GM18861 (cell line): ENCODE data around the gene CARS1.

ENCODE experiments used
- ATAC-seq: cut with Tn5 transposase; IDR thresholded peaks from one replicate; pipeline ENCODE4 v1.9.1; 2021; ENCODE audit not compliant: unreplicated experiment

CARS1 gene

GRCh38 chr11:2994336-2994730, 62.9 kb downstream of the CARS1 start:
- no peak for ATAC-seq

- no peak for ATAC-seq
Observed at GRCh38 chr11:2992997-2993325, 64.3 kb downstream of the CARS1 start.

GRCh38 chr11:2992234-2992996, 64.8 kb downstream of the CARS1 start, which contains the start of gene NAP1L4:
Gene NAP1L4, minus strand, starts transcription at chr11:2992329. Its CDS starts 13,109 bp downstream, at chr11:2979220.
- peak; percentile 83 for ATAC-seq

GRCh38 chr11:2991452-2992233, 65.6 kb downstream of the CARS1 start:
- ATAC-seq: peak; percentile 9

- no peak for ATAC-seq
Observed at GRCh38 chr11:2990617-2991451, 66.4 kb downstream of the CARS1 start.

GRCh38 chr11:2989551-2989950, 67.7 kb downstream of the CARS1 start:
- no peak for ATAC-seq

- ATAC-seq: no peak
Observed at GRCh38 chr11:2989006-2989405, 68.2 kb downstream of the CARS1 start.

- no peak for ATAC-seq
Observed at GRCh38 chr11:2987881-2988861, 69.1 kb downstream of the CARS1 start.

GRCh38 chr11:2983908-2984307, 73.3 kb downstream of the CARS1 start:
- no peak for ATAC-seq

GRCh38 chr11:2982214-2982613, 75.0 kb downstream of the CARS1 start:
- ATAC-seq: no peak

GRCh38 chr11:2981130-2981529, 76.1 kb downstream of the CARS1 start:
- ATAC-seq: no peak

- no peak for ATAC-seq
Observed at GRCh38 chr11:2980168-2980840, 76.9 kb downstream of the CARS1 start.

GRCh38 chr11:2977113-2977512, 80.1 kb downstream of the CARS1 start:
- ATAC-seq: no peak

- no peak for ATAC-seq
Observed at GRCh38 chr11:2976294-2977063, 80.7 kb downstream of the CARS1 start.

- ATAC-seq: no peak
Observed at GRCh38 chr11:2975594-2975993, 81.6 kb downstream of the CARS1 start.

- no peak for ATAC-seq
Observed at GRCh38 chr11:2974272-2974671, 83.0 kb downstream of the CARS1 start.

- no peak for ATAC-seq
Observed at GRCh38 chr11:2968341-2968900, 88.8 kb downstream of the CARS1 start.

GRCh38 chr11:2964782-2965181, 92.4 kb downstream of the CARS1 start:
- ATAC-seq: no peak

- no peak for ATAC-seq
Observed at GRCh38 chr11:2963761-2964160, 93.5 kb downstream of the CARS1 start.
